ENCODE data around the gene GNAO1.

Gene GNAO1

DNA sequence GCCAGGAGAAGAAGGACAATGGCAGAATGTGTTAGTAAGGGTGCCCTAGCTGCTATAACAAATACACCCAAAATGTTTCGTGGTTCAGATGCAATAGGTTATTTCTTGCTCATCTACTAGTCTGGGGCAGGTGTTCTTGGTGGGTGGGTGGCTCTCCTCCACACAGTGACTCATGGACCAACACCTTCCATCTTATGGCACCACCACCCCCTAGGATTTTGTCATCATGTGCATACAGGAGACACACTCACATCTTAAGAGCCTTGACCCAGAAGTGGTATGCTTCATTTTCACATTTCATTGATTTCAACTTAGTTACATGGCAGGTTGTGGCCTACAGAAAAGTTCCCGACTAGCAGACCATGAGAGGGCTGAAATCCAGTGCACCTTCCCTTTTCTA, 119.4 kb downstream of the GNAO1 start:
- DNase-seq (ENCODE audit: low spot score) = no peak

DNA sequence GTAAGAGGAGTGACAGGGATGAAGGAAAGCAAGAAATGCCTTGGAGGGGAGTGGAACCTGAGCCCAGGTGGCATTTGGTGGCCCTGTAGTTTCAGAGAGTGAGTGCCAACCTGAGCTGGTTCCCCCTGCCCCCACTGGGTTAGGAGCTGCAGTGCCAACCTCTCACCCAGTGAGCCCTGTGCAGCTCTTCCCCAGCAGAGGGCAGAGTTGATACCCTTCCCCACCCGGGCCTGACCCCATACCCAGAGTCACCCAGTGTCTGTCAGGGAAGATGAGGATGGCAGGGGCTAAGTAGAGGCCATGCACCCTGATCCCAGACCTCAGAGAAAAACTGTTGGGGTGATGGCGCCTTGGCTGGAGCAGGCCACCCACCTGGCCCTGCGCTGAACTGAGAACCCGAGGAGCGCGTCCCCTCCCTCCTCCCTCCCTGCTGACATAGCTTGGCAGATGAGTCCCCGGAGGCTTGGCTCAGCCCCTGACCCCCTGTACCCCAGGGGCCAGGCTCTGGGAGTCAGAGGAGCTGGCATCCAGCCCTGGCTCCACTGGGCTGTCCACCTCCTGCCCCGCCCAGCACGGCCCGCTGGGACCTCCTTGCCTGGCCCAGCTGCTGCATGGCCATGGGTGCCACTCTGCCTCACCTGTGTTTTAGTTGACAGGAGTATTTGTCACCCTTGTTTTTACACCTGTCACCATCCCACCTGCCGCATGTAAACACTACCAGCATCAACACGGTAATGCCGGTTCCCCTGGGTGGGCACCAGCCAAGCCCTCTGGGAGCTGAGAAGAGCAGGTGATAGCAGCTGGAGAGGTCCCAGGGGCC, 120.1 kb downstream of the GNAO1 start:
- DNase-seq (ENCODE audit: low spot score) = no peak

More for the DNA sequence above, 119.4 kb downstream of the GNAO1 start:
- TF ChIP-seq, protein P1, sequence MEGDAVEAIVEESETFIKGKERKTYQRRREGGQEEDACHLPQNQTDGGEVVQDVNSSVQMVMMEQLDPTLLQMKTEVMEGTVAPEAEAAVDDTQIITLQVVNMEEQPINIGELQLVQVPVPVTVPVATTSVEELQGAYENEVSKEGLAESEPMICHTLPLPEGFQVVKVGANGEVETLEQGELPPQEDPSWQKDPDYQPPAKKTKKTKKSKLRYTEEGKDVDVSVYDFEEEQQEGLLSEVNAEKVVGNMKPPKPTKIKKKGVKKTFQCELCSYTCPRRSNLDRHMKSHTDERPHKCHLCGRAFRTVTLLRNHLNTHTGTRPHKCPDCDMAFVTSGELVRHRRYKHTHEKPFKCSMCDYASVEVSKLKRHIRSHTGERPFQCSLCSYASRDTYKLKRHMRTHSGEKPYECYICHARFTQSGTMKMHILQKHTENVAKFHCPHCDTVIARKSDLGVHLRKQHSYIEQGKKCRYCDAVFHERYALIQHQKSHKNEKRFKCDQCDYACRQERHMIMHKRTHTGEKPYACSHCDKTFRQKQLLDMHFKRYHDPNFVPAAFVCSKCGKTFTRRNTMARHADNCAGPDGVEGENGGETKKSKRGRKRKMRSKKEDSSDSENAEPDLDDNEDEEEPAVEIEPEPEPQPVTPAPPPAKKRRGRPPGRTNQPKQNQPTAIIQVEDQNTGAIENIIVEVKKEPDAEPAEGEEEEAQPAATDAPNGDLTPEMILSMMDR (IDR thresholded peaks at IDR 0.05; ENCODE audit: extremely low read depth, missing control alignments) = no peak

DNA sequence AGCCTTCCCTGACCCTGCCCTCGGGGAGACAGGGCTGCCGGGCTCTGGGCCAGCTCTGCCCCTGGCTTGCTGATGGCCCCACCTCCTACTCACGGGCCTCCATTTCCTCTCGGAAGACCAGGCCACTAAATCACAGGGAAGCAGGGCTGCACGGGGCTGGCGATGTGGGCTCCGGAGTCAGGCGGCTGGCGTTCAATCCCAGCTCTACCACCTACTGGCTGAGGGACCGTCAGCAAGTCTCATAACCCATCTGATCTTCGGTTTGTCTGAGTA, 120.7 kb downstream of the GNAO1 start:
- TF ChIP-seq, protein P1 (IDR thresholded peaks at IDR 0.05; ENCODE audit: extremely low read depth, missing control alignments) = no peak
- DNase-seq (ENCODE audit: low spot score) = no peak

More for the DNA sequence above, 120.1 kb downstream of the GNAO1 start:
- TF ChIP-seq, protein P1 (IDR thresholded peaks at IDR 0.05; ENCODE audit: extremely low read depth, missing control alignments) = no peak

DNA sequence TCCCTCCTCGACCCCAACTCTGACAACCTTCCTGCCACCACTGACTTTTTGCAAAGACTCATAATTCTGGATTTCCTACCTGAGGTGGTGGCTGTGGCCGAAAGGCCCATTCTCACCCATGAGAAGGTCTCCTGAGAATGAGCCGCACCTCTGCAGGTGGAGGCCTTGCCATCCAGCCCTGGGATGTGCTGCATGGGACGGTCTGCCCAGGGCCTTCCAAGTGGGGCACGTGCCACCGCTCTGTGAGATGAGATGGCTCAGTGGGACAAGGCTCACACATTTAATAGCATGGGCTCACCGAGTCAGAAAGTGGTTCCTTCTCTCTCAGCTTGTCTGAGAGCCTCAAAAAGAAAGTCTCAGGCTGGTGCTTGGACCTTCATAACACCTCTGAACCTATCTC, 121.3 kb downstream of the GNAO1 start:
- no peak for DNase-seq (ENCODE audit: low spot score)
- TF ChIP-seq, protein P1 (IDR thresholded peaks at IDR 0.05; ENCODE audit: extremely low read depth, missing control alignments) = no peak

DNA sequence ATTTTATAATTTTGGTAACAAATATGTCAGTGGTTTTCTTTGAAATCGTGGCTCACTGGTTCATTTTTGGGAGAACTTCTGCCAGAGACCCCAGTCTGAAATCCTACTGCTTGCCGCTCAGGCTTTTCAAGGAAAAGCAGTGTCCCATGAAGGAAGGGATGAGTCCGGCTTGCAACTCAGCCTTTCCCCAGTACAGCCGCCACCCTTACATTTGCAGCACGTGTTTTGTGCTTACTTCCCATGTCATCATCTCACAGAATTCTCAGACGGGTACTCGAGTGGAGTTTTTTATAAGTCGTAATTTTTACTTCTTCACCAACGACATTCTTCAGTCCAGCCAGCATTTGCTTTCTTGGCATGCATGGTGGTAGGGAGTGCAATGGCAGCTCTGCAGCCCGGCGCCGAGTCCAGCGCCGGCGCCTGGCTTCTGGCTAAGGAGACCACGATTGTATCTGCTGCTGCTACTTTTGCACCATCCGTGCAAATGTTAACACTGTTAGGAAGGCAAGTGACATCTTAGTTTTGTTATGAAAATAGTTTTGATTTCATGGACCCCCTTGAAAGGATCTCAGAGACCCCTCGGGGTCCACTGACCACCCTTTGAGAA, 123.1 kb downstream of the GNAO1 start:
- TF ChIP-seq, protein P1 (IDR thresholded peaks at IDR 0.05; ENCODE audit: extremely low read depth, missing control alignments) = no peak
- DNase-seq (ENCODE audit: low spot score) = no peak

DNA sequence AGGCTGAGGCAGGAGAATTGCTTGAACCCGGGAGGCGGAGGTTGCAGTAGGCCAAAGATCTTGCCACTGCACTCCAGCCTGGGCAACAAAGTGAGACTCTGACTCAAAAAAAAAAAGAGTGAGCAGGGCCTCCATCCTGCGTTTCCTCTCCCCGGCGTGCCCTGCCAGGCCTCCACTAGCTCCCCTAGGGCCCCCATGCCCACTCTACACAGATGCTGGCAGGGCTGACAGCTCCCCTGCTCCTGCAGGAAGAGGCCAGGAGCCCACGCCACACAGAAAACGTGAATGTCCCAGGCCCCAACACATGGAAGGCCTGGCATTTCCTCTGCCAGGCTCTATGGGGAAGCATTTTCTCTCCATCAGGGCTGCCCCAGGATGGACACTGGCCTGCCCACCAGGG, 124.7 kb downstream of the GNAO1 start:
- no peak for DNase-seq (ENCODE audit: low spot score)
- TF ChIP-seq, protein P1 (IDR thresholded peaks at IDR 0.05; ENCODE audit: extremely low read depth, missing control alignments) = no peak

DNA sequence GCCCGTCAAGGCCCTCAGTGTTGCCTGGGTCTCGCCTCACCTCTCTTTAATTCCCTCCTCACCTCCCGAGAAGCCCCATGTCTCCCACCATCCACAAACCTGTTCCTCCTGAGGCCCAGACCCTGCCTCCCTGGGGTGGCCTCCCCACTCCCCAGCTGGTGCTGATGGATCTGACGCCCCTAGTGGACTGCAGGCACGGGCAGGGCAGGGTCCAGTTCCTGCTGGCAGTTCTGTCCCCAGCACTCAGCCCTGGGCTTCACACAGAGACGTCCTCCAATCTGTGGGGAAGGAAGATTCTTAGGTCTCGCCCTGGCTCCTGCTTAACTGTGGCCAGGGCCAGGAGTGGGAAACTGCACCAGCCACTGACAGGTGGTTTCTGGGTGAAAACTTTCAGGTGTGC, 125.3 kb downstream of the GNAO1 start:
- TF ChIP-seq, protein P1 (IDR thresholded peaks at IDR 0.05; ENCODE audit: extremely low read depth, missing control alignments) = no peak
- no peak for DNase-seq (ENCODE audit: low spot score)
